Activated B cell treated with CpG ODN at 0.5 μM for 24 hours (primary cell): ENCODE data around the gene GRIN3A. TPM values are rescaled to one million over a fixed set of nuclear protein-coding genes. Genes with fewer than 3 reads are reported as not detected.

ENCODE experiments used
- ATAC-seq: fragments of 200-7000 bp; cut with Tn5 transposase; one replicate; pipeline ENCODE4 v1.10.0; 2021; ENCODE audit warnings: low read depth, mild to moderate bottlenecking, moderate library complexity
- CTCF ChIA-PET: fragments of 350-600 bp; sonication (Branson Sonifier 250); formaldehyde crosslinking; loops from one replicate; lab custom pipeline; 2021; ENCODE audit warnings: antibody characterized with exemption; lab: Charles Lee
- POLR2A ChIA-PET: fragments of 350-600 bp; sonication (Branson Sonifier 250); formaldehyde crosslinking; loops from one replicate; lab custom pipeline; 2021; ENCODE audit warnings: antibody characterized with exemption; lab: Charles Lee
- DNase-seq: peaks from one replicate; pipeline ENCODE4 v3.0.0; 2022
- H3K27ac Mint-ChIP-seq: one replicate; pipeline ENCODE4 v1.8.0; 2020; ENCODE audit warnings: mixed read lengths
- H3K27me3 Mint-ChIP-seq: one replicate; pipeline ENCODE4 v1.8.0; 2021; ENCODE audit warnings: mixed read lengths
- H3K36me3 Mint-ChIP-seq: one replicate; pipeline ENCODE4 v1.8.0; 2021; ENCODE audit warnings: low read depth, mixed read lengths
- H3K4me1 Mint-ChIP-seq: one replicate; pipeline ENCODE4 v1.8.0; 2021; ENCODE audit warnings: mixed read lengths
- H3K4me3 Mint-ChIP-seq: one replicate; pipeline ENCODE4 v1.8.0; 2020; ENCODE audit warnings: mild to moderate bottlenecking, mixed read lengths
- H3K9me3 Mint-ChIP-seq: one replicate; pipeline ENCODE4 v1.8.0; 2020; ENCODE audit warnings: mixed read lengths
- intact Hi-C: fragments of 100-400 bp; cut with micrococcal nuclease; formaldehyde crosslinking; loops from one replicate; pipeline ENCODE4 v1.15.1; 2024
- total RNA-seq: library from RNA; stranded (reverse); gene quantifications from 2 replicates; pipeline ENCODE4 v1.2.3, GENCODE V29; 2022
- TF ChIP-seq, protein P1 (sequence below): fragments of 200-600 bp; IDR thresholded peaks from one replicate; pipeline ENCODE4 v1.8.0; 2022; ENCODE audit warnings: antibody characterized with exemption, mild to moderate bottlenecking

GRIN3A gene
- total RNA-seq, 1 donor from 2014 or later: not detected

DNA sequence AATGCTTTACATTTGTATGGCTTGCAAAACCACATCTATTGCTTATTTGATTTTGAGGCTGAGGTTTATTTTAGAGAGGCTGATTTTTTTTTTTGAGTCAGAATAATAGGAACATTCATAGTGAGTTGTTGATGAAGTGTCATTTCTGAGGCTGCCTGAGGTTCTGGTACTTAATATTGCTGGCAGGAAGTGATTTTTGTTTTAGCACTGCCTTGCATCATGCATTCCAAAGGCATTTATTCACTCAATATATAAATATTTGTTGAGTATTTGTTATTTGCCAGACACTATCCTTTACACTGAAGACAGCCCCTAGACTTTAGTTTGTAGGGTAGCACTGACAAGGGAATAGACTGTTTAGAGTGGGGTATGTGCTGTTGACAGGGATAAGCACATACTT, 202.1 kb downstream of the GRIN3A start:
- Mint-ChIP-seq H3K4me3 (no peak overlapping the region), H3K27me3 (no peaks in the 10 kb centered on the region), H3K9me3 (no peaks in the 10 kb centered on the region), H3K36me3 (peaks cover 18% of the 10 kb centered on the region), H3K4me1 (peaks cover 31% of the 10 kb centered on the region), H3K27ac (no peak overlapping the region)
- ATAC-seq (no peak), DNase-seq (no peak)
- TF ChIP-seq, protein P1, sequence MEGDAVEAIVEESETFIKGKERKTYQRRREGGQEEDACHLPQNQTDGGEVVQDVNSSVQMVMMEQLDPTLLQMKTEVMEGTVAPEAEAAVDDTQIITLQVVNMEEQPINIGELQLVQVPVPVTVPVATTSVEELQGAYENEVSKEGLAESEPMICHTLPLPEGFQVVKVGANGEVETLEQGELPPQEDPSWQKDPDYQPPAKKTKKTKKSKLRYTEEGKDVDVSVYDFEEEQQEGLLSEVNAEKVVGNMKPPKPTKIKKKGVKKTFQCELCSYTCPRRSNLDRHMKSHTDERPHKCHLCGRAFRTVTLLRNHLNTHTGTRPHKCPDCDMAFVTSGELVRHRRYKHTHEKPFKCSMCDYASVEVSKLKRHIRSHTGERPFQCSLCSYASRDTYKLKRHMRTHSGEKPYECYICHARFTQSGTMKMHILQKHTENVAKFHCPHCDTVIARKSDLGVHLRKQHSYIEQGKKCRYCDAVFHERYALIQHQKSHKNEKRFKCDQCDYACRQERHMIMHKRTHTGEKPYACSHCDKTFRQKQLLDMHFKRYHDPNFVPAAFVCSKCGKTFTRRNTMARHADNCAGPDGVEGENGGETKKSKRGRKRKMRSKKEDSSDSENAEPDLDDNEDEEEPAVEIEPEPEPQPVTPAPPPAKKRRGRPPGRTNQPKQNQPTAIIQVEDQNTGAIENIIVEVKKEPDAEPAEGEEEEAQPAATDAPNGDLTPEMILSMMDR: no peak
- POLR2A ChIA-PET: no interaction called here
- intact Hi-C loops: loop anchor here (10.0 kb wide), 1 partner anchor 822 kb away; no protein-coding TSS in a partner anchor
- CTCF ChIA-PET: no interaction called here

DNA sequence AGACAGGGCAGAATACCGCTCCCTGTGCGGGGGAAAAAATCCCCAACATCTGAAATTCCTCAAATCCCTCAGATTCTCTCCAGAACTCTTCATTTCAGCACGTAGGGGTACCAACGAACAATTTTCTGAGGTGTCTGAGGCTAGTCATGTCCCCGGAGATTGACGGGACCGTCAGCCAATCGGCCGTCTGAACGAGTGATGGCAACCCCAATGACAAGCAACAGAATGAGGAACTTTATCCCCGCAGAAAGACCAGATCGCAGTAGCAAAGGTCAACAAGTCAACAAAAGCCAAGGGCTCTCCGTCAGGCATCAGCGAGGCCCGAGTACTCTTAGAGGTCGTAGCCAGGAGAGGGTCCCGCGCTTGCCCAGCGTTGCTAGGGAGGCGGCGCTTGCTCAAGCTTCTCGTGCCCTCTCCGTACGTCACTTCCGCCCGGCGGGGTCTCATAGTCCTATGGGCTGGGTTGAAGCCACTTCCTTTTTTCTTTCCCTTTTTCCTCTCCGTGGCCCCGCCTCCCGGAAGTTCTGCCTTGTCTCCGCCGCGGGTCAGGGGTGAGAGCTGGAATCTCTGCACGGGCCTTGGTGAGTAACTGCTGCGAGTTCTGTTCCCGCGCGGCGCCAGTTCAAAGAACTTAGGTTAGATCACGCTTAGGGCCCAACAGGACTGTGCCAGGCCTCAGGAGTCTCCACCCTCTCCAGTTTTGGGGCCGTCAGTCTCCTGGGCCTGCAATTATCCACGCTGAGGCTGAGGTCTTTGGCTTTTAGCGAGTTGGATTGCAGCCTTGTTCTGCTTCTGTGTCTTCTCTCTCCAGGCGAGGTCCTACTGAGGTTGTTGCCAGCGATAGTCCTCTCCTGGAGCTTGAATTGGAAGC, 204.9 kb downstream of the GRIN3A start, which contains the start of gene RNF20:
Gene RNF20, plus strand, starts transcription at position 520 of the 871 bp plus-strand sequence. CDS start 1,571 bp downstream, outside the sequence.
- Mint-ChIP-seq H3K4me1 (peaks cover 31% of the 10 kb centered on the region), H3K36me3 (peaks cover 18% of the 10 kb centered on the region), H3K4me3 (peak within 1 kb of the TSS; percentile 99), H3K27ac (peak within 1 kb of the TSS; percentile 100), H3K27me3 (peaks cover 3% of the 10 kb centered on the region), H3K9me3 (no peaks in the 10 kb centered on the region)
- POLR2A ChIA-PET: interaction anchor here (1.5 to 2.6 kb wide), 2 partner anchors 84 to 135 kb away, joined by 4 to 23 read pairs; partner anchors contain the start of genes MRPL50 and ZNF189
- ATAC-seq (peak; percentile 89), DNase-seq (peak; percentile 96)
- CTCF ChIA-PET: interaction anchor here (1.1 to 1.9 kb wide), 3 partner anchors 72 to 84 kb away, joined by 4 to 9 read pairs (median 7); no protein-coding TSS in a partner anchor
- intact Hi-C loops: loop anchor here (1.0 to 10.0 kb wide), 4 partner anchors 15 to 936 kb away; partner anchors contain the start of genes MRPL50 and ZNF189
- TF ChIP-seq, protein P1: no peak

DNA sequence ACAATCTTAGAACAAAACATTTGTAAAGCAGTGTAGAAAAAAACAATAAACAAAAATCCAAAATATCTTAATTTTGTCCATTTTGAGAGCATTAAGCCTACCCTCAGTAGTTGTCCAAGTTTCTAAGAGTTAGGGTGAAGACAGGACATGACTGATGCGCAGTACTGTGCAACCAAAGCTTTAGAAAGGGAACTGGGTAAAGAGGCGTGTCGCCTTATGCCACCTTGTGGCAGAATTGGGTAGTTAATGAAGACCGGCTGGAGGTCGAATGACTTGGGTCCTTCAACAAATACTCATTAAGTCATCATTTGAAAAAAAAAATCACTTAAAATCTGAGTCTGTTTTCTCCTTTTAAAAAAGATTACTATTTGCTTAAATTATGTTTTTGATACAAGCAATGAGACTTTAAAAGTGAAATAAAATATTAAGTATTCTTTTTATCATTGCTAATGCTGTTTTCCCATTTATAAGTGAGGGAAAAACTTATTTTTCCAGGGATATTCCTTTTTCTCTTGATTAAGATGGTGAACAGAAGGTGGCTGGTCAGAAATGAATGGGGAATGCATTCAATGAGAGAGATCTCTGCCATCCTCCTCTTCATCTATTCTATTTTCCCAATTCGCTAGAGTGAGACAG, 208.3 kb downstream of the GRIN3A start:
- Mint-ChIP-seq H3K36me3 (peaks cover 11% of the 10 kb centered on the region), H3K4me1 (peaks cover 21% of the 10 kb centered on the region), H3K27me3 (peaks cover 11% of the 10 kb centered on the region), H3K27ac (no peak overlapping the region), H3K4me3 (no peak overlapping the region), H3K9me3 (no peaks in the 10 kb centered on the region)
- POLR2A ChIA-PET: interaction anchor here (0.6 to 1.6 kb wide), 2 partner anchors 125 to 132 kb away, joined by 4 to 5 read pairs; partner anchors contain the start of genes MRPL50 and ZNF189
- TF ChIP-seq, protein P1: peak; percentile 45
- intact Hi-C loops: loop anchor here (1.0 to 10.0 kb wide), 4 partner anchors 71 to 933 kb away; no protein-coding TSS in a partner anchor
- DNase-seq: peak; percentile 44
- peak; percentile 53 for ATAC-seq
- CTCF ChIA-PET: interaction anchor here (0.8 to 4.2 kb wide), 8 partner anchors 36 to 143 kb away, joined by 3 to 20 read pairs (median 3); partner anchors contain the start of genes MRPL50 and ZNF189

DNA sequence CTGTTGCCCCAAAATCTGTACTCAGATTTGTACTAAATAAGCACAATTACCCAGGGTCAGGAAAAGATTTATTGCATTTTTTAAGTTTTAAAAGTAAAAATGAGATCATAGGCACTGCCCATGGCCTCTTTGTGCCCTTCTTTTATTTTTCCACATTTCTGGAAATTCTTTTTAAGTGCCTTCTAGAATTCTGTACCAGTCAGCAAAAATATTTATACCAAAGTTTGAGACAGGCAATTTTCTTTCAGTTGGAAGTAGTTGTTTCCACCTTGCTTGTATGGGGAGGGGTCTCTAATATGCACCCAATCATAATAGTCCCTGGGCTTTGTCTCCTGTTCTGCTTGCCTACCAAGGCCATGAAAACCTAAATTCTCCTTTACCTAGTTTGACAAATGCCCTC, 210.4 kb downstream of the GRIN3A start:
- ChIA-PET CTCF (interaction anchor here (4.2 kb wide), 1 partner anchor 79 kb away, joined by 19 read pairs; no protein-coding TSS in a partner anchor), POLR2A (no interaction called here)
- intact Hi-C loops: no loop called here

More for the DNA sequence above, 210.4 kb downstream of the GRIN3A start:
- ATAC-seq: no peak
- peaks cover 31% of the 10 kb centered on the region for H3K27me3 Mint-ChIP-seq
- no peak for DNase-seq
- no peaks in the 10 kb centered on the region for H3K36me3 Mint-ChIP-seq
- peaks cover 3% of the 10 kb centered on the region for H3K4me1 Mint-ChIP-seq
- no peak overlapping the region for H3K4me3 Mint-ChIP-seq
- no peaks in the 10 kb centered on the region for H3K9me3 Mint-ChIP-seq
- no peak overlapping the region for H3K27ac Mint-ChIP-seq
- TF ChIP-seq, protein P1: no peak
